GM06990 (cell line): ENCODE results near the gene STK39.

ENCODE experiments used
- DNase-seq: peaks from one replicate; pipeline ENCODE4 v3.0.0-alpha.2; 2011; ENCODE audit not compliant: insufficient read length; ENCODE audit errors: extremely low read depth
- H3K27me3 ChIP-seq: replicated peaks from 2 replicates; pipeline ENCODE4 v1.6.0; 2011; ENCODE audit warnings: low read length; ENCODE audit not compliant: control insufficient read depth, insufficient read depth
- H3K36me3 ChIP-seq: 2 replicates; pipeline ENCODE4 v1.5.1; 2011; ENCODE audit warnings: low read length; ENCODE audit not compliant: control insufficient read depth, insufficient read depth
- H3K4me3 ChIP-seq: replicated peaks from 2 replicates; pipeline ENCODE4 v1.5.1; 2011; ENCODE audit warnings: low read depth, mild to moderate bottlenecking, control low read depth, low read length
- TF ChIP-seq, protein P1 (sequence below): IDR thresholded peaks from 2 replicates; pipeline ENCODE4 v1.5.1; 2011; ENCODE audit warnings: low read length, control low read depth, mild to moderate bottlenecking, inconsistent platforms; ENCODE audit not compliant: insufficient read depth, poor library complexity, severe bottlenecking

Gene STK39

GRCh38 chr2:167944825-167945659, 302.4 kb downstream of the STK39 start:
- no peak for DNase-seq
- TF ChIP-seq, protein P1, sequence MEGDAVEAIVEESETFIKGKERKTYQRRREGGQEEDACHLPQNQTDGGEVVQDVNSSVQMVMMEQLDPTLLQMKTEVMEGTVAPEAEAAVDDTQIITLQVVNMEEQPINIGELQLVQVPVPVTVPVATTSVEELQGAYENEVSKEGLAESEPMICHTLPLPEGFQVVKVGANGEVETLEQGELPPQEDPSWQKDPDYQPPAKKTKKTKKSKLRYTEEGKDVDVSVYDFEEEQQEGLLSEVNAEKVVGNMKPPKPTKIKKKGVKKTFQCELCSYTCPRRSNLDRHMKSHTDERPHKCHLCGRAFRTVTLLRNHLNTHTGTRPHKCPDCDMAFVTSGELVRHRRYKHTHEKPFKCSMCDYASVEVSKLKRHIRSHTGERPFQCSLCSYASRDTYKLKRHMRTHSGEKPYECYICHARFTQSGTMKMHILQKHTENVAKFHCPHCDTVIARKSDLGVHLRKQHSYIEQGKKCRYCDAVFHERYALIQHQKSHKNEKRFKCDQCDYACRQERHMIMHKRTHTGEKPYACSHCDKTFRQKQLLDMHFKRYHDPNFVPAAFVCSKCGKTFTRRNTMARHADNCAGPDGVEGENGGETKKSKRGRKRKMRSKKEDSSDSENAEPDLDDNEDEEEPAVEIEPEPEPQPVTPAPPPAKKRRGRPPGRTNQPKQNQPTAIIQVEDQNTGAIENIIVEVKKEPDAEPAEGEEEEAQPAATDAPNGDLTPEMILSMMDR, result no peak
- Histone ChIP-seq H3K36me3 (no peaks in the 10 kb centered on the region), H3K27me3 (no peaks in the 10 kb centered on the region), H3K4me3 (no peak overlapping the region)

DNA sequence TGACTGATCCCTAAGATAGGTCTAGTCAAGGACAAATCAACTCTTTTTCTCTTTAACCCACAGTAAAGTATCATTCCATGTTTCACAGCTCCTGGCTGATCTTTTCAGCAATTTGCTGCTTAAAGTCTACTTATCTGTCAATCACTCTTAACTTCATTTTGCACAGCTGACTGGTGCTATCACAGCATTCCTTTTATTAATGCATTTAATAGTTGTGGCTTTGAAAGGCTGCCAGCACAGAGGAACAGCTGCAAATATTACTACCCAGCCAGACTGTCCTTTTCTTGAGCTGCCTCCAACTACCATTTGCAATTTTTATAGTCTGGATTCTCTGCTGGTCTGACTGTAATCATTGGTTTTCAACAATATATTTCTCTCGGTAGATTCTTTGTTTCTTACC, 303.5 kb downstream of the STK39 start:
- TF ChIP-seq, protein P1, result no peak
- Histone ChIP-seq H3K27me3 (no peaks in the 10 kb centered on the region), H3K4me3 (no peak overlapping the region), H3K36me3 (no peaks in the 10 kb centered on the region)
- no peak for DNase-seq

DNA sequence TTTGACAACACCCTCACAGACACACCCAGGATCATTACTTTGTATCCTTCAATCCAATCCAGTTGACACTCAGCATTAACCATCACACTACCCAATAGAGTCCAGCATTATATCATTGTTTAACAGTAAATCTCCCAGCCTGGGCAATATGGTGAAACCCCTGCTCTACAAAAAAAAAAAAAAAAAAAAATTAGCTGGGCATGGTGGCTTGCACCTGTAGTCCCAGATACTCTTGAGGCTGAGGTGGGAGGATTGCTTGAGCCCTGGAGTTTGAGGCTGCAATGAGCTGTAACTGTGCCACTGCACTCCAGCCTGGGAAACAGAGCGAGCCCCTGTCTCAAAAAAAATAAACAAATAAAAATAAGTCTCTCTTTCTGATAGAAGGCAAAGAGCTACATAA, 304.0 kb downstream of the STK39 start:
- no peaks in the 10 kb centered on the region for H3K27me3 ChIP-seq
- H3K36me3 ChIP-seq, result no peaks in the 10 kb centered on the region
- no peak for DNase-seq
- H3K4me3 ChIP-seq, result no peak overlapping the region
- TF ChIP-seq, protein P1, result no peak

- TF ChIP-seq, protein P1, result no peak
- DNase-seq, result no peak
- no peak overlapping the region for H3K4me3 ChIP-seq
- H3K27me3 ChIP-seq, result no peaks in the 10 kb centered on the region
- no peaks in the 10 kb centered on the region for H3K36me3 ChIP-seq
These were observed 304.9 kb downstream of the STK39 start for GRCh38 chr2:167942366-167943081.

DNA sequence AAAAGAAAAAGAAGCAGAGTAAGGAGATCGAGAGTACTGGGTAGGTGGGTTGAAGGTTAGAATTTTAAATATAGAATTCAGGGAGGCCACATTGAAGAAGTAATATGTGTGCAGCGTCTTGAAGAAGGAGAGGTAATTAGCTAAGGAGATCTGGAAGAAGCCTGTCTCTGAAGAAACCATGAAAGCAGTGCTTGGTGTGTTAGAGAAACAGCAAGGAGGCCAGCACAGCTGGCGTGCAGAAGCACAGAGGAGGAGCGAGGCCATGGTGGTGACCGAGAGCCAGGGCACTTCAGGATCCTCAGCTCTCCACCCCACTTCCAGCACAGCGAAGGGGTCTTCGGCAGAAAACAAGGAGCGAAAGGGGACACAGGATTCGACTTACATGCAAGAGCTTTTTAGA, 305.8 kb downstream of the STK39 start:
- TF ChIP-seq, protein P1, result no peak
- Histone ChIP-seq H3K36me3 (no peaks in the 10 kb centered on the region), H3K4me3 (no peak overlapping the region), H3K27me3 (no peaks in the 10 kb centered on the region)
- no peak for DNase-seq
